SK-N-SH (cell line): ENCODE results near the gene CXorf66.

Experiments
- CTCF ChIP-seq: fragments of 200-600 bp; sonication (generic); IDR thresholded peaks from 2 replicates; pipeline ENCODE4 v1.6.1; 2017; ENCODE audit warnings: antibody characterized with exemption, mild to moderate bottlenecking, moderate library complexity
- EZH2phosphoT487 ChIP-seq: fragments of 200-600 bp; sonication (generic); IDR thresholded peaks from 2 replicates; pipeline ENCODE4 v1.6.1; 2017; ENCODE audit warnings: low read depth, mixed run types, mild to moderate bottlenecking, antibody characterized with exemption, moderate library complexity, borderline replicate concordance
- FOXJ3 ChIP-seq: sonication (generic); formaldehyde crosslinking; IDR thresholded peaks from 2 replicates; pipeline ENCODE4 v1.5.1; 2020; ENCODE audit warnings: mild to moderate bottlenecking, missing genetic modification reagents
- MAX ChIP-seq: IDR thresholded peaks from 2 replicates; pipeline ENCODE4 v1.4.0; 2012; ENCODE audit warnings: low read depth
- POLR2AphosphoS5 ChIP-seq: IDR thresholded peaks from 2 replicates; pipeline ENCODE4 v1.6.1; 2012; ENCODE audit warnings: low read depth, low read length
- RAD21 ChIP-seq: IDR thresholded peaks from 2 replicates; pipeline ENCODE4 v1.6.1; 2012; ENCODE audit warnings: mild to moderate bottlenecking, low read length
- REST ChIP-seq: IDR thresholded peaks from 2 replicates; pipeline ENCODE4 v1.6.1; 2012; ENCODE audit warnings: mild to moderate bottlenecking, low read depth, low read length, moderate library complexity
- SIN3A ChIP-seq: IDR thresholded peaks from 2 replicates; pipeline ENCODE4 v1.6.1; 2012; ENCODE audit warnings: low read depth, mild to moderate bottlenecking, low read length, moderate library complexity, borderline replicate concordance
- SMC3 ChIP-seq: IDR thresholded peaks from 2 replicates; pipeline ENCODE4 v1.6.1; 2012; ENCODE audit warnings: low read depth, low read length, improper control_type of control experiment
- TCF12 ChIP-seq: IDR thresholded peaks from 2 replicates; pipeline ENCODE4 v1.4.0; 2012

GRCh38 chrX:139969286-139969685, 4.0 kb upstream of the CXorf66 start:
- TF ChIP-seq RAD21: no peak
- TF ChIP-seq FOXJ3: no peak
- TF ChIP-seq POLR2AphosphoS5: no peak
- TF ChIP-seq CTCF: no peak
- TF ChIP-seq TCF12: no peak
- no peak for TF ChIP-seq REST
- no peak for TF ChIP-seq SIN3A
- no peak for TF ChIP-seq EZH2phosphoT487
- TF ChIP-seq SMC3: no peak
- no peak for TF ChIP-seq MAX
